SK-N-SH (cell line): Measurements from ENCODE around the gene ST3GAL6. TPM values are rescaled to one million over a fixed set of nuclear protein-coding genes. Genes with fewer than 3 reads are reported as not detected.

ENCODE experiments used
- CTCF ChIA-PET: fragments of 300-600, 350-600 bp; formaldehyde crosslinking; extraction: SDS; loops from one replicate; lab custom pipeline; 2021; lab: Yijun Ruan, JAX
- POLR2A ChIA-PET: fragments of 350-600 bp; sonication (Branson Sonifier 250); formaldehyde crosslinking; extraction: SDS; loops from one replicate; lab custom pipeline; 2020; ENCODE audit warnings: antibody characterized with exemption, inconsistent platforms; lab: Yijun Ruan, JAX
- DNase-seq: peaks from one replicate; pipeline ENCODE4 v3.0.0; 2012
- H2AFZ ChIP-seq: fragments of 200-600 bp; sonication (generic); 2 replicates; pipeline ENCODE4 v1.8.1; 2016; ENCODE audit warnings: antibody characterized with exemption, mild to moderate bottlenecking, low read depth
- H3F3A ChIP-seq: fragments of 200-600 bp; sonication (generic); replicated peaks from 2 replicates; pipeline ENCODE3; 2016; ENCODE audit warnings: antibody characterized with exemption, mild to moderate bottlenecking; ENCODE audit not compliant: insufficient read depth
- H3K27ac ChIP-seq, 2 experiments: fragments of 200-500 bp in 1 of 2; fragments of 200-600 bp in 1 of 2; sonication (Bioruptor generic) in 1 of 2; sonication (generic), shearing (Covaris generic) in 1 of 2; 2 replicates each; pipeline versions ENCODE4 v1.5.1 to v1.6.1; 2014 to 2016; ENCODE audit warnings: low read depth in 2 of 2, inconsistent platforms in 1 of 2, low read length in 1 of 2, mild to moderate bottlenecking in 1 of 2, mixed read lengths in 1 of 2
- H3K27me3 ChIP-seq: fragments of 200-600 bp; sonication (generic), shearing (Covaris generic); 2 replicates; pipeline ENCODE4 v1.6.1; 2016; ENCODE audit warnings: mixed run types; ENCODE audit not compliant: insufficient read depth
- H3K36me3 ChIP-seq, 2 experiments: fragments of 200-500 bp in 1 of 2; fragments of 200-600 bp in 1 of 2; sonication (Bioruptor generic) in 1 of 2; sonication (generic) in 1 of 2; replicated peaks in 1 of 2; 2 replicates each; pipeline versions ENCODE3 to v1.5.1; 2014 to 2016; ENCODE audit warnings: low read length in 1 of 2, mild to moderate bottlenecking in 1 of 2; ENCODE audit not compliant: insufficient read depth in 2 of 2, control insufficient read depth in 1 of 2
- H3K4me1 ChIP-seq, 2 experiments: fragments of 200-500 bp in 1 of 2; fragments of 200-600 bp in 1 of 2; sonication (Bioruptor generic) in 1 of 2; sonication (generic), shearing (Covaris generic) in 1 of 2; 2 replicates each; pipeline versions ENCODE4 v1.5.1 to v1.6.1; 2014 to 2016; ENCODE audit warnings: low read depth in 1 of 2, low read length in 1 of 2, mixed run types in 1 of 2; ENCODE audit not compliant: insufficient read depth in 2 of 2, control insufficient read depth in 1 of 2
- H3K4me2 ChIP-seq: fragments of 200-600 bp; sonication (generic), shearing (Covaris generic); 2 replicates; pipeline ENCODE4 v1.6.1; 2017; ENCODE audit warnings: mixed run types
- H3K4me3 ChIP-seq, 2 experiments: fragments of 200-500 bp in 1 of 2; fragments of 200-600 bp in 1 of 2; sonication (Bioruptor generic) in 1 of 2; sonication (generic), shearing (Covaris generic) in 1 of 2; 2 replicates each; pipeline versions ENCODE4 v1.5.1 to v1.8.1; 2014 to 2016; ENCODE audit warnings: low read depth in 2 of 2, inconsistent platforms in 1 of 2, low read length in 1 of 2, mild to moderate bottlenecking in 1 of 2, mixed read lengths in 1 of 2, moderate library complexity in 1 of 2
- H3K79me2 ChIP-seq: fragments of 200-600 bp; sonication (generic); 2 replicates; pipeline ENCODE4 v1.8.1; 2017; ENCODE audit warnings: mild to moderate bottlenecking; ENCODE audit not compliant: insufficient read depth
- H3K9ac ChIP-seq: fragments of 200-600 bp; sonication (generic); 2 replicates; pipeline ENCODE4 v1.6.1; 2017; ENCODE audit warnings: mixed run types
- H3K9me2 ChIP-seq: fragments of 200-600 bp; sonication (generic); 2 replicates; pipeline ENCODE4 v1.6.1; 2017; ENCODE audit warnings: mixed run types
- H3K9me3 ChIP-seq: fragments of 200-600 bp; sonication (generic); 2 replicates; pipeline ENCODE4 v1.6.1; 2017; ENCODE audit warnings: mixed run types, mild to moderate bottlenecking, moderate library complexity
- H4K20me1 ChIP-seq: fragments of 200-600 bp; sonication (generic); 2 replicates; pipeline ENCODE4 v1.6.1; 2017; ENCODE audit warnings: mild to moderate bottlenecking, mixed run types; ENCODE audit not compliant: insufficient read depth
- EP300 ChIP-seq, 2 experiments: IDR thresholded peaks; 2 replicates each; pipeline versions ENCODE4 v1.4.0 to v1.6.1; 2012; ENCODE audit warnings: borderline replicate concordance in 1 of 2, low read depth in 1 of 2, low read length in 1 of 2
- EZH2phosphoT487 ChIP-seq: fragments of 200-600 bp; sonication (generic); IDR thresholded peaks from 2 replicates; pipeline ENCODE4 v1.6.1; 2017; ENCODE audit warnings: low read depth, mixed run types, mild to moderate bottlenecking, antibody characterized with exemption, moderate library complexity, borderline replicate concordance
- FOSL2 ChIP-seq: IDR thresholded peaks from 2 replicates; pipeline ENCODE4 v1.4.0; 2012; ENCODE audit warnings: low read depth, mild to moderate bottlenecking, moderate library complexity, borderline replicate concordance
- FOXJ3 ChIP-seq: sonication (generic); formaldehyde crosslinking; IDR thresholded peaks from 2 replicates; pipeline ENCODE4 v1.5.1; 2020; ENCODE audit warnings: mild to moderate bottlenecking, missing genetic modification reagents
- GABPA ChIP-seq: IDR thresholded peaks from 2 replicates; pipeline ENCODE4 v1.4.0; 2012; ENCODE audit warnings: low read depth, mild to moderate bottlenecking
- GATA2 ChIP-seq: sonication (generic); formaldehyde crosslinking; IDR thresholded peaks from 2 replicates; pipeline ENCODE4 v1.5.0; 2020; ENCODE audit warnings: mild to moderate bottlenecking, missing genetic modification reagents
- MAX ChIP-seq: IDR thresholded peaks from 2 replicates; pipeline ENCODE4 v1.4.0; 2012; ENCODE audit warnings: low read depth
- MEF2A ChIP-seq: IDR thresholded peaks from 2 replicates; pipeline ENCODE4 v1.4.0; 2012; ENCODE audit warnings: low read depth, borderline replicate concordance
- MXI1 ChIP-seq: IDR thresholded peaks from 2 replicates; pipeline ENCODE4 v1.6.1; 2012; ENCODE audit warnings: mild to moderate bottlenecking, low read depth, low read length, improper control_type of control experiment
- POLR2AphosphoS5 ChIP-seq: IDR thresholded peaks from 2 replicates; pipeline ENCODE4 v1.6.1; 2012; ENCODE audit warnings: low read depth, low read length
- RAD21 ChIP-seq: IDR thresholded peaks from 2 replicates; pipeline ENCODE4 v1.6.1; 2012; ENCODE audit warnings: mild to moderate bottlenecking, low read length
- REST ChIP-seq: IDR thresholded peaks from 2 replicates; pipeline ENCODE4 v1.6.1; 2012; ENCODE audit warnings: mild to moderate bottlenecking, low read depth, low read length, moderate library complexity
- RXRA ChIP-seq: IDR thresholded peaks from 2 replicates; pipeline ENCODE4 v1.4.0; 2012; ENCODE audit warnings: low read depth, mild to moderate bottlenecking, borderline replicate concordance
- TCF12 ChIP-seq: IDR thresholded peaks from 2 replicates; pipeline ENCODE4 v1.4.0; 2012
- WGBS: methylation state at CpG from one replicate; pipeline ENCODE4 v1.1.6; 2017; ENCODE audit warnings: low lambda C conversion rate; 5-methylcytosine and 5-hydroxymethylcytosine counted together
- polyA plus RNA-seq, 3 experiments: library from polyadenylated mRNA; depleted of rRNA; stranded (reverse); fragments of >200 nt; gene quantifications; 2 replicates each; pipeline ENCODE4 v1.2.3, GENCODE V29; 2012
- TF ChIP-seq, protein P1 (sequence below): fragments of 150-350 bp; IDR thresholded peaks from 2 replicates; pipeline ENCODE4 v1.6.1; 2017; ENCODE audit warnings: antibody characterized with exemption, low read length, low read depth, borderline replicate concordance

Gene ST3GAL6
- polyA plus RNA-seq, 1 of the 3 experiments (the other 2 are of a cell fraction), result 16.3 TPM

- H3K9ac ChIP-seq, result peak overlapping the region; percentile 51; the same call in 1 of the 2 replicates
Measured at GRCh38 chr3:98779541-98780335, 16.6 kb downstream of the ST3GAL6 start.

DNA sequence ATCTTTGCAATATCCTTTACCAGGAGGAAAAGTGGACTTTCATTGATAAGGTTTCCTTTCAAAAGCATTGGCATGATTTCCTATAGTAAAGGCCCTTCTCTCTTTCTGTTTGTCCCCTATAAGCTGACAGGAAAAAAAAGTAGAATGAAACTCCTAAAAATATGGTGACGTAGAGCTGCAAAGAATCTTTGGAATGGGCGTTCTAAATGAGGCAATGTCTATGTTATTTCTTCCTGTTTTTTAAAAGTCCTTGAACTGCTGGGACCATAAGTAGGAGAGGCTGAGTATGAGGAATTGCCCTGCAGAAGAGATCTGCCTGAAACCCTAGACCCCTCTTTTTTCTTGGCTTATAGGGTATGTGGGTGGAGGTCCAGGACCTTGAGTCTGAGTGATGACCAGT is 17.2 kb downstream of the ST3GAL6 start:
- ChIA-PET CTCF (interaction anchor here (1.1 to 3.0 kb wide), 4 partner anchors 33 to 213 kb away, joined by 3 to 11 read pairs (median 8); no protein-coding TSS in a partner anchor), POLR2A (interaction anchor here (0.7 kb wide), 1 partner anchor 17 kb away, joined by 6 read pairs; the partner anchor contains the start of gene ST3GAL6)
- TF ChIP-seq MAX, result no peak
- TF ChIP-seq FOSL2, result no peak
- TF ChIP-seq RAD21, result no peak
- no peak for TF ChIP-seq REST
- no peak for TF ChIP-seq TCF12
- TF ChIP-seq FOXJ3 (CRISPR knock-in tag), result no peak
- TF ChIP-seq RXRA, result no peak
- no peak for TF ChIP-seq POLR2AphosphoS5
- no peak for TF ChIP-seq EZH2phosphoT487
- no peak for TF ChIP-seq MEF2A
- TF ChIP-seq GATA2 (CRISPR knock-in tag), result no peak
- TF ChIP-seq, all 33 proteins: peak for 0

More at GRCh38 chr3:98779541-98780335, 16.6 kb downstream of the ST3GAL6 start:
- WGBS, result 68% methylated on average over 4 of the region's 4 CpGs
- DNase-seq, result no peak
- POLR2A ChIA-PET, result interaction anchor here (0.7 kb wide), 1 partner anchor 16 kb away, joined by 6 read pairs; the partner anchor contains the start of gene ST3GAL6
- H3K4me2 ChIP-seq, result peak overlapping the region; percentile 38; the same call in 1 of the 2 replicates
- H2AFZ ChIP-seq, result no peak overlapping the region
- H3K9me3 ChIP-seq, result no peaks in the 10 kb centered on the region
- CTCF ChIA-PET, result interaction anchor here (1.1 to 3.0 kb wide), 4 partner anchors 34 to 214 kb away, joined by 3 to 11 read pairs (median 8); no protein-coding TSS in a partner anchor
- TF ChIP-seq MXI1 (no peak), EZH2phosphoT487 (no peak), GABPA (no peak), EP300 (IDR thresholded peaks at IDR 0.05; ENCODE audit: borderline replicate concordance in 1 of 2, low read depth in 1 of 2, low read length in 1 of 2) (peak in 1 of 2 experiments; percentile 8; a peak in 1 of 4 replicates), FOSL2 (0 out of 2 replicates have a peak, but pooled peaks have one; percentile 33)
- TF ChIP-seq, protein P1, sequence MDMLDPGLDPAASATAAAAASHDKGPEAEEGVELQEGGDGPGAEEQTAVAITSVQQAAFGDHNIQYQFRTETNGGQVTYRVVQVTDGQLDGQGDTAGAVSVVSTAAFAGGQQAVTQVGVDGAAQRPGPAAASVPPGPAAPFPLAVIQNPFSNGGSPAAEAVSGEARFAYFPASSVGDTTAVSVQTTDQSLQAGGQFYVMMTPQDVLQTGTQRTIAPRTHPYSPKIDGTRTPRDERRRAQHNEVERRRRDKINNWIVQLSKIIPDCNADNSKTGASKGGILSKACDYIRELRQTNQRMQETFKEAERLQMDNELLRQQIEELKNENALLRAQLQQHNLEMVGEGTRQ, result no peak
- H3K36me3 ChIP-seq, result peaks cover 8 to 47% of the 10 kb centered on the region in 2 experiments
- no peaks in the 10 kb centered on the region for H3K27me3 ChIP-seq
- H3K4me3 ChIP-seq, result no peak overlapping the region
- H3K4me1 ChIP-seq, result peaks cover 0 to 45% of the 10 kb centered on the region in 2 experiments
- H3F3A ChIP-seq, result peaks cover 49% of the 10 kb centered on the region
- no peaks in the 10 kb centered on the region for H3K9me2 ChIP-seq
- no peaks in the 10 kb centered on the region for H3K79me2 ChIP-seq
- H3K27ac ChIP-seq, result peak overlapping the region; percentile 60 to 84
- H4K20me1 ChIP-seq, result no peaks in the 10 kb centered on the region

More for the DNA sequence above, 17.2 kb downstream of the ST3GAL6 start:
- peaks cover 53% of the 10 kb centered on the region for H3F3A ChIP-seq
- H2AFZ ChIP-seq, result no peak overlapping the region
- H3K4me3 ChIP-seq, result no peak overlapping the region
- H3K4me1 ChIP-seq, result peaks cover 0 to 48% of the 10 kb centered on the region in 2 experiments
- H3K36me3 ChIP-seq, result peaks cover 8 to 50% of the 10 kb centered on the region in 2 experiments
- 85% methylated on average over 2 of the region's 2 CpGs for WGBS
- no peaks in the 10 kb centered on the region for H3K9me2 ChIP-seq
- H3K9me3 ChIP-seq, result no peaks in the 10 kb centered on the region
- peak overlapping the region; percentile 18; the same call in 1 of the 2 replicates for H3K4me2 ChIP-seq
- no peaks in the 10 kb centered on the region for H4K20me1 ChIP-seq
- H3K79me2 ChIP-seq, result no peaks in the 10 kb centered on the region
- H3K27ac ChIP-seq, result peak overlapping the region; percentile 34 to 84
- peak overlapping the region; percentile 51; the same call in 1 of the 2 replicates for H3K9ac ChIP-seq
- no peak for DNase-seq
- no peaks in the 10 kb centered on the region for H3K27me3 ChIP-seq
